ENCODE results near the gene TRPM1.

Gene TRPM1

DNA sequence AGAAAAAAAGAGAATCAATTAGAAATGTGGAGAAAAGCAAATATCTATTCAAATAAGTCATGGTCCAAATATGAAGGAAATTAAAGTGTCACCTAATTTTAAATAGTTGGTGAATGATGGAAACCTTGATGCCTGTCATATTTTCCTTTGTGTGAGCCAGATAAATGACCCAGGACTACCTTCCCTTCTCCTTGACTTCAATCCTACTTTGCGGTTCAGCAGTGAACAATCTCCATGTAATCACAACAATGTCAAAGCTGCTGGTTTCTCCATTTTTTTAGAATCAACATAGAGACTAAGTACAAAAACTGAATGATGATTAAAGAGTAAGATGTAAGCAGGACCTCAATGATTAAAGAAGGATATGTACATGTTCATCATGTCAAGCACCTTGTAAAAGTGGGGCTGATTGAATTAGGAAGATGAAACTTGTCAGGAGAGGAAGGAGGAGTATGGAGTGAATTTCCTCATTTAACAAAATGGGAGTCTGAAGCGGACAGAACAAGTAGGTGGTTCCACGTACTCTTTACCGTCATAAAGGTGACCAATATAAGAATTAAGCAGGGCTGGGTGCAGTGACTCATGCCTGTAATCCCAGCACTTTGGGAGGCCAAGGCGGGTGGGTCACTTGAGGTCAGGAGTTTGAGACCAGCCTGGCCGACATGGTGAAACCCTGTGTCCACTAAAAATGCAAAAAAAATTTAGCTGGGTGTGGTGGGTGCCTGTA, 43.1 kb downstream of the TRPM1 start:
- no peak for FAIRE-seq
- no peak for DNase-seq (ENCODE audit: insufficient read length, low spot score)

DNA sequence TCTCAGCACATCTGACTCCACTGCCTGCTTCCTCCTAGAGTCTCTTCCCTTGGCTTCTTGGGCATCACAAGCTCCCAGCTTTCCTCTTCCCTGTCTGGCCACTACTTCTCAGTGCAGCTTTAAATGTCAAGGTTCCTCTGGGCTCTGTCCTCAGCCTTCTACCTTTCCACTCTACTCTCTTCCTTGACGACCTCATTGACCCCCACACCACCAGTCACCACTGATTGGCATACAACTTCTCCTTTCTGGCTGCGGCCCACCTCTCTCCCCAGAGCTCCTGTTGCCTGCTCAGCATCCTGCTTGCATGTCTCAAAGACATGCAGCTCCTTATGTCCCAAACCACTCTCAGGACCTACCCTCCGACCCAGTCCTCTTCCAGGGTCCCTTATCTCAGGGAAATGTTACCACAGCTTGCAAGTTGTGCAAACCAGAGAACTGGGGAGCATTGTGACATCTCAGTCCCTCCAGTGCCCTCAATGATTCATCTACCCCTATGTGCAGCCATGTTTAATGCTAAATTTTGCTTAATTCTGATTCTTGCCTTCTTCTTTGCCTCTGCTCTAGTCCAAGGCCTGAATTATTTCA, 49.9 kb downstream of the TRPM1 start:
- no peak for DNase-seq (ENCODE audit: insufficient read length, low spot score)
- FAIRE-seq = no peak

DNA sequence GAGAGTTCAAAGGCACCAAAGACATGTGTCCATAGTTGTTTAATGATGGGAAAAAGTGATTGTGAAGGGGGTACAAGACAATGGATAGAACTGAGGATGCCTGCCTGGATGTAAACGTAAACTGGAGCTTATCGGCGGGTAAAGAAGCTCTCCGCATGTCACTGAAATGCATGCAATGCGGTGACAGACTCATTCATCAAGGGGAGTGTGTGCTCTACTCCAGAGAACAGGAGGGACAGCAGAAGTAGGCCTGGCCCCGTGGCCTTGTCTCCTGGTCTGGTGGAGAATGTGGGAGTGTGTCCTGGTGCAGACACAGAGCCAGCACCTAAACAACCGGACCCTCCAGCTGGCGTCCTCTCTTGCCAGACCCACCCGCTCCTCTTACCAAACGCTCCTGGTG, 50.6 kb downstream of the TRPM1 start:
- FAIRE-seq (no peak), DNase-seq (ENCODE audit: insufficient read length, low spot score) (no peak)

DNA sequence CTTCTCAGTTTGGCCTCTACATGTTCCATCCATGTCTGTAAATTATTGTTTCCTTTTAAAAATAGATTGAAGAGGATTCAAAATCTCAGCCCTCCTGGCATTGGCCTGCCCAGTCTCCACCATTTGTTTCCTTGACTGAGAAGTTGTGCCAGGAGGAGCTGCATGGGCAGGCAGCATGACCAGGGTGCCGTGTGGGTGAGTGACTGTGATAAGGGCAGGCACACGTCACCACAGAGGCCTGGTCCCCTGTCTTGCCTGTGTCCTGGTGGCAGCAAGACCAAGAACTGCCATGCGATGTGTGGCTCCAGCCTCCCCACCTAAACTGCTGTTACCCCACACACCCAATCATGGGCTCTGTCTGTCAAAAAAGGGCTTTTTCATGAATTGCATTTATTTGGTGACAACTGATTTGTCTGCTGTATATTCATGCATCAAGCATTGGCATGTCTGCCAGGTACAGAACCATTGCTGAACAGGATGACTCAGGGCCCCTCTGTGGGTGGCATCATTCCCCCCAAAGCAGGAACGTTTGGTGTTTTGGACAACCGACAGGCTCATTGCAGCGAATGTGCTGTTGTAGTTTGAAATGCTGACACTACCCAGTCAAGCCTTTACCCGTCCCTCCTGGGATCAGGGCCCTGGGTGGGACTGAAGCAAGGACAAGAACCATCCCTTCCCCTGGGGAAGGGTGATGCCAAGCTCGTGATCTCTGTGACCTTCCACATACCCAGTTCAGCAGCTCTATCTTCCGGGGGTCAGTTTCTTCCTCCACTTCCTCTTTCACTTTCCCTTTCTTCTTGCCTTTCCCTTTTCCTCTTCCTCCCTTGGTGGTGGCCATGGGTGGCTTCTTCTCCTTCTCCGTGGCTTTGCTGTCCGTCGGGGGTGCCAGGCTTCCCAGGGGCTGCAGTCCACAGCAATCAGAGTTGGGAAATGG, 51.6 kb downstream of the TRPM1 start:
- no peak for DNase-seq (ENCODE audit: insufficient read length, low spot score)
- peak; percentile 61 for FAIRE-seq

DNA sequence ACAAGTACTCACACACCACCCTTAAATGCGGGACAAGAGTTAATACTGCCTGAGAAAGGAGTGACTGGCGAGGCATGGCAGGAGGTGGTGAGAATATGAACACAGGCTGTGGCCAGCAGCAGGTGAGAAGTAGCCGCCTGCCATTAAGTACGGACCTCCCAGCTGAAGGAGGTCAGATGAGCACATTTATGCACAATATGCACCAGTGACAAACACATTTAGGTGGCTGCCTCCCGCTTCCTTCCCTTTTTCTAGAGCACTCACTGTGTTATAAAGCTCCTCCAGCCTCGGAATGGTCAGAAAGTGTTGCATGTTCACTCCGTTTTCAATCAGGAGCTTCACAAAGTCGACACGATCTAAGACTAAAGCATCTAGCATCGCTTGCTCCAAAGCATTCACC, 52.4 kb downstream of the TRPM1 start:
- peak; percentile 33 for FAIRE-seq
- no peak for DNase-seq (ENCODE audit: insufficient read length, low spot score)

DNA sequence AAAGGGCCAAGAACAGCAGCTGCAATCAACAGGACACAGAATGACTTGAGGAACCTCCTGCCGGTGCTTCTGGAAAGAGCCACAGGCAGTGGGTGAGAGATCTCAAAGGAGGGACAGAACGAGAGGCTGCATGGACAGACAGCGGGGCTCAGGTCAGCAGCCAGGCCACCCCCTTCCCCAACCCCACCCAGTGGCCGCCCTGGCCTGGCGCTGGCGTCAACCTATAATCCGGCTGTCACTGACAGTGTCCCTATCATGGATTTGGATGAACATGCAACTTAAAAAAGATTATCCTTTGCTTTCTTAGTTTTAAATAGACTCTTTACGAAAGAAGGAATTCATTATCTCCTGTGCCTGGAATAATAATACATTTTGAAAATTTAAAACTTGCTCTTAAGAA, 54.1 kb downstream of the TRPM1 start:
- FAIRE-seq = no peak
- no peak for DNase-seq (ENCODE audit: insufficient read length, low spot score)

DNA sequence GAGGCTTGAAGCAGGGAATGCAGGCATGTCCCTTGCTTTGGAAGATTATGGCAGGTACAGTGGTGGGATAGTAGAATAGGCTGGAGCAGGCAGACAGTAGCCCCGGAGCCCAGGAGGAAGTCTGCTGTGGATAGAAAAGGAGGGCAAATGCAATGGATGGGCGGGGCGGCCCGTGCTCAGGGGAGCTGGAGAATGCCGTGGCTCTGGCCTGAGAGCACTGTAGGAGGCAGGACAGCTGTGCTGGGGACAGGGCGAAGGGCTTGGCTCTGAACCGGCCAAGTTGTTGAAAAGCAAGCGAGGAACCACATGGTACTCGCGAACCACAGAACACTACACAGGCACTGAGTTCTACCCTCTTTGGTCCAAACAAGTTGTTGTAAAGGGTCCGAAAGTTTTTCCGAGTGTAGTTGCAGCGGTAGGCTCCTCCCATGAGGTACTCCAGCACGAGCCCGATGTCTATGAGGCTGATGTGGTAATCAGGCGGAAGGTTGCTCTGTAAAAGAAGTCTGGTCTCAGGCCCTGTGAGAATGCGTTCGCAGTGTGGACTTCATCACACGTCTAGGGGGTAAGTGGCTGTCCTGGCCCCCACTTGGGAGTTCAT, 54.7 kb downstream of the TRPM1 start:
- FAIRE-seq = no peak
- no peak for DNase-seq (ENCODE audit: insufficient read length, low spot score)

DNA sequence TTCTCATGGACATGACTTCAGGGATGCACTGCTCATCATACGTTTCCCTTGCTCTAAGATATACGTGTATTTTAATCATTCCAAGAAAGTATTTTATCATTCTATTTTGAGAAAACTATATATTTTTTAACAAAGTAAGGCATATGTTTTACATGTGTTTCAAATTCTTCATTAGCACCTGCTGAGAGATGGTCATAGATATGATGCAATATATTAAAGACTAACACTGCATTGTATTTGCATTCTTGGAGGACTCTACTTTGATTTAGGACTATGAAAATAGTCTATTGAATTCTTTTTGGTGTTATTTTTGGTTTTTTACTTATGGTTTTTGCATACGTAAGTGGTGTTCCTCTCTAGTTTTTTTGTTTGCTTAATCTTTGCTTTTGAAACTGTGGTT, 55.9 kb downstream of the TRPM1 start:
- no peak for FAIRE-seq

DNA sequence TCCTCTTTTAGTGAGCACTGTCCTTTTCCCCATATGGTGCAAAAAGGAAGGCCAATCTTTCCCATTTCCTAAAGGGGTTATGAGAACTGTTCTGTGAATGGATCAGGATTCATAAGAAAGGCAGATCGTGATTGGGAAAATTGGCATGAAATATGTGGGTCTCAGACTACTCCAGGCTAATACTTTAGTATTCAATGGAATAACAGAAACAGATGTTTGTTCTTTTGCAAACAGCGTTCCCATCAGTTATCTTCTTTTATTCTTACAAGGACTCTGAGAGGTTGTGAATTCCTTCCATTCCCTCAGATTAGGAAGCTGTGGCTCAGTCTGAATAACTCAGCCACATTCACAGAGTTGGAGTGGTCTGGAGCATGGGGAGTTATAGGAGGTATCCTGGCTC, 58.8 kb downstream of the TRPM1 start:
- FAIRE-seq (no peak), DNase-seq (ENCODE audit: insufficient read length, low spot score) (no peak)

More for the DNA sequence above, 55.9 kb downstream of the TRPM1 start:
- DNase-seq (ENCODE audit: insufficient read length, low spot score) = no peak

DNA sequence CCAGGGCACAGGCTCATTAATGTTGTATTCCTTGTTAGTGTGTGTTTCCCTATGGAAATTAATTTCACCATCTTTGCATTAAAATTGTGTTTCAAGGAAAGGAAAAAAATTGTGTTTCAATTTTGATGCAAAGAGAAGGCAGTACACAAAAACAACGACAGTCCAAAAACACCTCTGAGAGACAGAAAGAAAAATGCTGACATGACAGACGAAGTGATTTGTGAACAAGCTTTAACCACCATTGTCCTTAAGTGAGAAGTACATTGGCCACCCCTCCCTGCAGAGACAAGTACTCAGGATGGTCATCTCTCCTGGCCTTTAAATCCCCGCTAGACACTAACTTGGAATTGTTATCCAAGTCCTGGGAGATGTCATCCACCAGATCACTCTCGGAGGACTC, 59.9 kb downstream of the TRPM1 start:
- DNase-seq (ENCODE audit: insufficient read length, low spot score) (no peak), FAIRE-seq (no peak)

DNA sequence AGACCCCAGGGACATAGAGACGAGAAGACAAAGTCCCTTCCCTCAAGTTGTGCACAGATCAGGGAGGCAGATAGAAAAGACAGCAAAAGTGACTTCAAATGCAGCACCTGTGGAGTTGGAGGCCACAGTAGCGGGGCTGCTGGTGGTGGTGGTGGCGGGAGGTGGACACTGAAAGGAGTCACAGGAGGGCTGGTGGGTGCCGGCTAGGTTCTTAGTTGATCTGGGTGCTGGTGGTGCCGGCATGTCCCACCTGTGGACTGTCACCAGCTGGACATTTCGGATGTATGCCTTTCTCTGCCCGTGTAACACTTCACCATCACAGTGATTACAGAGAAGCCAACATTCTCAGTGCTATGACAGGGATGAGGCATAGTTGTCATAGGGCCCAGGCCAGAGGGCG, 60.9 kb downstream of the TRPM1 start:
- FAIRE-seq = no peak

DNA sequence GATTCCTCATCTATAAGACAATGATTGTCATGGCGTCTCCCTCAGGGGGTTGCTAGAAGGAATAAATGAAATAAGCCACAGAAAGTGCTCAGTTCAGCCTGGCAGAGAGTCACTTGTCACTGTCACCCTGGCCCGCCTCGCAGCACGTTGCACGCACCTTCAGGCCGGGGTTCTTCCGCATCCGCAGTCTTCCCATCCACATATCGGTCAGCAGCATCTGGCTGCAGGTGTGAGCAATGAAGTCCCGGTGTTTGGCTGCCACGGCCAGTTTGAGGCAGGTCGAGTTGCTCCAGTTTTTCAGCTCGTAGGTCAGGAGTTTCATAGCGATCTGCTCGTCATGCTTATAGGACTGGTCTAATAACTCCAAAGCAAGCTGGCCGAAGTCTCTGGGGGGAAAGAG, 61.6 kb downstream of the TRPM1 start:
- no peak for DNase-seq (ENCODE audit: insufficient read length, low spot score)
- no peak for FAIRE-seq

More for the DNA sequence above, 60.9 kb downstream of the TRPM1 start:
- no peak for DNase-seq (ENCODE audit: insufficient read length, low spot score)

DNA sequence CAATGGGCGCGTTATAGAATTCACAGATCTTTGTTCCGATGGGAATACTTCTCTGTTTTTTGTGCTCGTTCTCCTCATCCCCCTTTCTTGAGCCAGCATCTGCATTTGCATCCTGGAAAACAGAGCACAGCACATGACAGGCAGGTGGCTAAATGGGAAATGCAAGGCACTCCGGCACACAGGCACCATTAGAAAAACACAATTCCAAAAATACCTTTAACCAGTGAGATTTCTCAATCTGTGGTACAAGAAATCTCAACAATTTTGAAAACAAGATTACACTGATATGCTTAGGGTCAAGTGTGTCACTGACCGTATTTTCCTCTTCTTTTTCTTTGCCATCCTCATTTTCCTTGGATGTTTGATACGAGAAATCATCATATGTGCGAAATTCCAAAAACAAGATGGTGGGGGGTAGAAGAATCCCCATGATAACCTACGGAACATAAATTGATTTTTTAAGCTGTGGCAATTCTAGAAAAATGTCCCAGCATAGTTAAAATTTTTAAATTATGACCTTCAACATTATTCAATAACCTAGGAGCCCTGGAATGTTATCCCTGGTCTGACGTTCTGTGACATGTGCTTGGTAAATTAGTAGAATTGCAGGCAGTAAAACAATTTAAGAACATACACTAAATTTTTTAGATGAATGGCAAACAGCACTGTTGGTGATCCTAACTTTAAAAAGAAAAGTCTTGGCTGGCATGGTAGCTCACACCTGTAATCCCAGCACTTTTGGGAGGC, 63.6 kb downstream of the TRPM1 start:
- FAIRE-seq = no peak
- no peak for DNase-seq (ENCODE audit: insufficient read length, low spot score)

DNA sequence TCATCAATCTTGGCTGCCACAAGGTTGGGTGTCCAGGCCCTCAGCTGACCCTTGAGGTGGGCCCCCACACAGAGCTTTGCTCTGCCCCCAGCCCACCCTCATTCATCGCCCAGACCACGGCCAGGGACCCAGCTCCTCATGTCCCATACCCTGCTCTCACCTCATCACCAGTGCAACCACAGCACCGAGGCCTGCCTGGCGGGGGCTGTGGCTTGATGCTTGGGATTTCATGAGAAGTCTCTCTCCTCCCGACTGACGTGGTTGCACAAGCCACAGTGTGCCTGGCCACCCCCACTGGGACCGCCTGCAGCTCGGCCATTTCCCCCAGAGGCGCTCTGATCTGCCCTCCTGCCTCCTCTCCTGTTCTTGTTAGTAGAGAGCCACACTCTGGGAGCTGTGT, 64.7 kb downstream of the TRPM1 start:
- FAIRE-seq = no peak
- DNase-seq (ENCODE audit: insufficient read length, low spot score) = no peak

DNA sequence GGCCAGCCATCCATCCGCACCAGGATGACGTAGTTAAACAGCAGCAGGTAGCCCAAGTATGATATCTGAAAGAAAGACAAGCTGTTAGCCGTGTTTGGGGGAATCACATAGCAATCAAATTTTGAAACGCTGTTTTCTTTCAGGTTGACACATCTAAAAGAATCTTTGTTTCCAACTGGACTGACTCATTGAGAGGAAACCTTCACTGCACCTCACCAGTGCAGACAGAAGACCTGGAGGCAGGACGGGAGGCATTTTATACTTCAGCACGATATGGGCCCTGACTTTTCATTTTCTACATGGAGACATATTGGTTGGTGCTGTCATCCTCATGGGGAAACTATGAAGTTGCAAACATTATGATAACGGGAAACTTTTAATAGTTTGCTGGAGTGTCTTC, 65.9 kb downstream of the TRPM1 start:
- no peak for FAIRE-seq
- no peak for DNase-seq (ENCODE audit: insufficient read length, low spot score)

DNA sequence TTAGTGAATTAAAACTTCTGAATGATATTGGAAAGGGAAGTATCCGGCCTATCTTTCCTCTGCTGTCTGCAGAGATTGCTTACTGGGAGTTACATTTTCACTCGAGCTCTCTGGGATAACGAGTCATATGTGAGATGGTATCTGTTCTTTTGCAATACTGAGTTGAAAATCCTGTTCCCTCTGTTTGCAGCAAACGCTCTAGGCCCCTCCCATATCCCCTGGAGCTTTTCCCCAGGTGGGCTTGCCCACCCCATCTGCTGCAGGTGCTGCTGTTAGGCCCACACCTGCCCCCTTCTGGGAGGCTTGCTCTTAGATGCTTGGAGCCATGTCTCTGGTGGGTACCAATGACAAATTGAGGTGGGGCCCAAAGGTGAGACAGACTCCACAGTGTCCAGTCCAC, 67.4 kb downstream of the TRPM1 start:
- DNase-seq (ENCODE audit: insufficient read length, low spot score) (no peak), FAIRE-seq (no peak)

DNA sequence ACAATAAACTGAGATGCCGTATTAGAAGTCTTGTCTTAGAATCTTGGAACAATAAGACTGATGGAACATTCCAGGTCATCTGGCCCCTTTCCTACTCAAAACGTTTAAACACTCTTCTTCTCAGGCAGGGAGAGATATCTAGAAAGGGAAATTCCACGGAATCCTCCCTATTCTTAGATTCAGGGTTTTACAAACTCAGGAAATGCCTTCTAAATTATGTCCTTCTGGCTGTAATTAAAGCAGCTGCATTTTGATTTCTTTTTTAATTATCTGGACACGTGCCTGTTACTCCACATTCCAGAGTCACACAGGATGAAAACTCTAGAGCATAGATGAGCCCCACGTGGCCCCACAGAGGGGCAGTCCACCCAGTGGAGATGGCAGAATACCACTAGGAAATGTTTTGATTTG, 68.6 kb downstream of the TRPM1 start:
- FAIRE-seq = no peak
- no peak for DNase-seq (ENCODE audit: insufficient read length, low spot score)

DNA sequence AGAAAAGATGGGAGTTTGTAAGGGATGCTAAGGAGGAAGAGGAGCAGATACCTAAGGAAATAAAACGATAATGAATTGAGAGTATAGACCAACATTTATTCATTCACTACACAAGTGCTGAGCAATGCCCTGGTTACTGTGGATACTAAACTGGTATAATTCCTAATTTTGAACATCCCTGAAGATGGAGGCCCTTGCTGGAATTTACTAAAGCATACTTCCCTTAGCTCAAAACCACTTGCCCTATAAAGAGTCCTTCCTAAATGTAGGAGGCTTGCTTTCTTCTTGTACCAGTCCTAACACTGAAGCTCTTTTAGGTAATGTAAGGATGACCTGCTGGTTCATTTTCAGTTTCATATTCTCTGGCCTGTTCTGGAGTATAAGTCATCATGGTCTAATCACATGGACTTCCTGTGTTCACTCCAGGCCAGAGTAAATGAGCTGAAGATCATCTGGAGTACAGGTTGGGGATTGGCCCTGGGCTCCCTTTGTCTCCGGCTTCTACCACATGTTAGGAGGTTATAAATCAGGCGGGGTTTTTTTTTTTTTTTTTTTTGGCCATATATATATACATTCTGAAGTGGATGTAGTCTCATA, 70.0 kb downstream of the TRPM1 start:
- FAIRE-seq (peak; percentile 97), DNase-seq (ENCODE audit: insufficient read length, low spot score) (peak; percentile 49)

DNA sequence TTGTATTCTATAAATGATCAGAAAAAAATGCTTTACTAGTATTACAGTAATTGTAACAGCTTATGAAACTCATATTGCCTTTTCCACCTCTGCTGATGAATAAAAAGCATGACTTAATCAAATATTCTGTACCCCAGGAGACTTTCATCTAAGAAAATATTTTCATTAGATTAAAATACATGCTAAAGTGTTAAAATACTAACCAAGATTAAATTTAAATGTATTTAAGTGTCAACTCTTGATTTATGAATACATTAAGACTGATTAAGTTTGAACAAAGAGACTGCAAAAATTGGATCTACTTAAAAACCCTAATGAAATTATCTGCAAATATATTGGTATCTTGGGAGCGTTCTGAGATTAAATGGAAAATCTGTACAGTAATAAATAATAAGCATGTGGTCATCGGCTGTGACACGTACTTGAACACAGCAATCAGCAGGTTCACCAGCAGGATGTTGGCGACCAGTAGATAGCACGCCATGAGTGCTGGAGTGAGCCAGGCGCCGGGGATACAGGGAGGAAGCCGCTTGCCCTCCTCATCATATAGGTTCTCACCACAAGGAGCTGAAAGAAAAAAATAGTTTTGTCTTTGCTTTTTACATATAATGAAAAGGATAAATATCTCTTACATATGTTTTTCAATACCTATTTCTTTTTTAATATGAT, 73.5 kb downstream of the TRPM1 start:
- FAIRE-seq = no peak

DNA sequence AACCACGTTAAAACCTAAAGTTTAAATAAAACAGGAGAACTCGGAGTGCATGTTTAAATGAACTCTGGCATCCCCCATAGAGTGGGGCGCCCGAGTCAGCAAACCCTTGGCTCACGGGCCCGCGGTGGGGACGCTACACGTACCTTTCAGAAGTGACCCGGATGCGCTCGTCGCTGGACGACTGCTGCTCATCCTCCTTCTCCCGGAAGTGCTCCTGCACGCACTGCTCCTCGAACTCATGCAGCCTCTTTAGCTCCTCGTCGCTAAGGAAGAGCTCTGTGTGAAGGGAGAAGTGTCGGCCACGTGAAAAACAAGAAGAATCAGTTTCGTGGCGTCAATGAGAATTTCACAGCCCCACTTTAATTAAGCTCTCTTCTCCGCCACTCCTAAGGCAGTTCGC, 75.5 kb downstream of the TRPM1 start:
- FAIRE-seq = no peak
- DNase-seq (ENCODE audit: insufficient read length, low spot score) = no peak

More for the DNA sequence above, 73.5 kb downstream of the TRPM1 start:
- DNase-seq (ENCODE audit: insufficient read length, low spot score) = no peak
